GM12878 (cell line): Measurements from ENCODE around the gene TENT4B. TPM values are rescaled to one million over a fixed set of nuclear protein-coding genes. Genes with fewer than 3 reads are reported as not detected.

Source experiments
- ATAC-seq: fragments of 200-7000 bp; cut with Tn5 transposase; 3 replicates; pipeline ENCODE4 v1.9.1; 2020; ENCODE audit warnings: mild to moderate bottlenecking, moderate library complexity
- BruUV-seq: library from RNA; stranded (reverse); fragments of 400-500 nt; replicated peaks from 2 replicates; lab custom pipeline; 2021; lab: Mats Ljungman, UMichigan
- CTCF ChIA-PET: fragments of 300-600 bp; sonication (Branson Sonifier 250); formaldehyde crosslinking; extraction: SDS; loops from one replicate; lab custom pipeline; 2021; ENCODE audit warnings: inconsistent platforms; lab: Yijun Ruan, JAX
- POLR2A ChIA-PET: fragments of 350-600 bp; formaldehyde crosslinking; extraction: SDS; loops from one replicate; lab custom pipeline; 2021; ENCODE audit warnings: inconsistent platforms; lab: Charles Lee
- RAD21 ChIA-PET: fragments of 300-600 bp; sonication (Branson Sonifier 250); formaldehyde crosslinking; loops from one replicate; lab custom pipeline; 2023; ENCODE audit warnings: antibody characterized with exemption; ENCODE audit not compliant: unreplicated experiment; lab: Charles Lee
- SMC1A ChIA-PET: fragments of 300-600 bp; sonication (Branson Sonifier 250); formaldehyde crosslinking; loops from one replicate; lab custom pipeline; 2023; ENCODE audit not compliant: unreplicated experiment, uncharacterized antibody; lab: Charles Lee
- DNase-seq: peaks from one replicate; pipeline ENCODE4 v3.0.0-alpha.2; 2011; ENCODE audit warnings: low read depth, low spot score
- FAIRE-seq: peaks from 3 replicates; lab custom pipeline; 2011; peaks lifted over from hg19 to GRCh38; lab: Jason Lieb, UNC
- H2AFZ ChIP-seq: 2 replicates; pipeline ENCODE4 v1.6.0; 2011; ENCODE audit warnings: low read depth, low read length, control low read depth; ENCODE audit not compliant: control insufficient read depth
- H3K27ac ChIP-seq: 2 replicates; pipeline ENCODE4 v1.5.1; 2011; ENCODE audit warnings: control low read depth; ENCODE audit not compliant: control insufficient read depth, insufficient read depth
- H3K27me3 ChIP-seq, 2 experiments: replicated peaks in 1 of 2; 2 replicates each; pipeline versions ENCODE4 v1.6.0 to v1.6.1; 2011; ENCODE audit warnings: low read length in 1 of 2; ENCODE audit not compliant: control insufficient read depth in 2 of 2, insufficient read depth in 2 of 2
- H3K36me3 ChIP-seq, 2 experiments: 2 replicates each; pipeline ENCODE4 v1.5.1; 2011; ENCODE audit warnings: low read length in 1 of 2; ENCODE audit not compliant: control insufficient read depth in 2 of 2, insufficient read depth in 2 of 2
- H3K4me1 ChIP-seq: 2 replicates; pipeline ENCODE4 v1.6.1; 2011; ENCODE audit warnings: mild to moderate bottlenecking, low read length, moderate library complexity, mixed read lengths; ENCODE audit not compliant: control insufficient read depth, insufficient read depth
- H3K4me2 ChIP-seq: 2 replicates; pipeline ENCODE4 v1.6.0; 2011; ENCODE audit warnings: control low read depth; ENCODE audit not compliant: control insufficient read depth, insufficient read depth
- H3K4me3 ChIP-seq: fragments of 200-600 bp; sonication (generic); 2 replicates; pipeline ENCODE4 v1.5.1; 2016
- H3K79me2 ChIP-seq: 2 replicates; pipeline ENCODE4 v1.6.0; 2011; ENCODE audit warnings: low read length; ENCODE audit not compliant: control insufficient read depth, insufficient read depth
- H3K9ac ChIP-seq: 2 replicates; pipeline ENCODE4 v1.8.0; 2011; ENCODE audit warnings: low read length, control low read depth, mixed read lengths; ENCODE audit not compliant: control insufficient read depth, insufficient read depth
- H3K9me3 ChIP-seq: replicated peaks from 3 replicates; pipeline ENCODE4 v1.5.1; 2011; ENCODE audit warnings: mild to moderate bottlenecking, low read length; ENCODE audit not compliant: control insufficient read depth, insufficient read depth
- H4K20me1 ChIP-seq: 2 replicates; pipeline ENCODE4 v1.6.0; 2011; ENCODE audit not compliant: control insufficient read depth, insufficient read depth
- BMI1 ChIP-seq: fragments of 450-650 bp; IDR thresholded peaks from 2 replicates; pipeline ENCODE4 v1.6.1; 2016; ENCODE audit warnings: mild to moderate bottlenecking, moderate library complexity, borderline replicate concordance
- CREM ChIP-seq: IDR thresholded peaks from 2 replicates; pipeline ENCODE4 v1.6.1; 2014; ENCODE audit warnings: antibody characterized with exemption, low read depth
- EED ChIP-seq: sonication (generic); IDR thresholded peaks from 2 replicates; pipeline ENCODE4 v1.6.1; 2016; ENCODE audit warnings: antibody characterized with exemption, low read depth
- MEF2A ChIP-seq: IDR thresholded peaks from 2 replicates; pipeline ENCODE4 v1.6.1; 2011; ENCODE audit warnings: low read depth, mild to moderate bottlenecking, low read length, moderate library complexity; ENCODE audit not compliant: insufficient read depth
- MEF2B ChIP-seq: fragments of 450-650 bp; IDR thresholded peaks from 2 replicates; pipeline ENCODE4 v1.6.1; 2018; ENCODE audit warnings: mild to moderate bottlenecking, moderate library complexity; ENCODE audit not compliant: partially characterized antibody, poor library complexity, severe bottlenecking
- NBN ChIP-seq: fragments of 450-650 bp; IDR thresholded peaks from 2 replicates; pipeline ENCODE4 v1.6.1; 2016
- SMAD5 ChIP-seq: IDR thresholded peaks from 2 replicates; pipeline ENCODE4 v1.6.1; 2016; ENCODE audit warnings: antibody characterized with exemption, low read depth
- SUPT20H ChIP-seq: IDR thresholded peaks from 2 replicates; pipeline ENCODE4 v1.6.1; 2011; ENCODE audit warnings: low read depth, mild to moderate bottlenecking, low read length, moderate library complexity, borderline replicate concordance; ENCODE audit not compliant: control insufficient read depth
- ZBED1 ChIP-seq: IDR thresholded peaks from 2 replicates; pipeline ENCODE4 v1.6.1; 2016; ENCODE audit warnings: borderline replicate concordance
- whole genome bisulfite sequencing: methylation state at CpG from one replicate; pipeline ENCODE4 v1.1.6; 2016; ENCODE audit warnings: low lambda C conversion rate; ENCODE audit not compliant: insufficient replicate concordance, insufficient coverage; ENCODE audit errors: missing lambda C conversion rate; 5-methylcytosine and 5-hydroxymethylcytosine counted together
- in situ Hi-C: fragments of 300-500 bp; cut with MboI; formaldehyde crosslinking; loops from 9 replicates; pipeline ENCODE4 v1.14.3; 2018; ENCODE audit warnings: mixed read lengths
- intact Hi-C: fragments of 100-400 bp; cut with micrococcal nuclease; formaldehyde crosslinking; loops from one replicate; pipeline ENCODE4 v1.14.2; 2022; ENCODE audit not compliant: unreplicated experiment
- polyA plus RNA-seq, 11 experiments: library from polyadenylated mRNA; depleted of rRNA in 4 of 11; unstranded in 6 of 11; stranded (reverse) in 5 of 11; fragments of >200 nt; fragmentation: Nextera tagmentation in 4 of 11; fragmentation: Illumina TruSeq in 1 of 11; extraction: Ambion mirVana in 4 of 11; extraction: Trizol in 1 of 11; gene quantifications; 1 replicate in 1 of 11; 2 replicates in 10 of 11; pipeline versions ENCODE4 v1.2.1 to v1.2.3, GENCODE V29; 2011 to 2016; ENCODE audit warnings: inconsistent platforms in 2 of 11, missing spikeins in 2 of 11, low read depth in 1 of 11
- total RNA-seq, 4 experiments: library from RNA; depleted of rRNA in 3 of 4; stranded (reverse); fragments of >200 nt in 3 of 4; fragmentation: Illumina TruSeq in 1 of 4; extraction: Trizol in 1 of 4; gene quantifications; 2 replicates each; pipeline versions ENCODE4 v1.2.1 to v1.2.3, GENCODE V29; 2013 to 2021
- TF ChIP-seq, protein P1 (sequence below): fragments of 450-650 bp; IDR thresholded peaks from 2 replicates; pipeline ENCODE4 v1.6.1; 2018; ENCODE audit warnings: borderline replicate concordance, mild to moderate bottlenecking; ENCODE audit not compliant: partially characterized antibody
- TF ChIP-seq, protein P2 (sequence below), 3 experiments: IDR thresholded peaks in 2 of 3; conservative IDR thresholded peaks in 1 of 3; 2 replicates each; pipeline ENCODE4 v1.5.1; 2011; ENCODE audit warnings: low read depth in 3 of 3, low read length in 3 of 3, mild to moderate bottlenecking in 3 of 3, control low read depth in 2 of 3, moderate library complexity in 2 of 3, inconsistent platforms in 1 of 3, mixed read lengths in 1 of 3; ENCODE audit not compliant: control insufficient read depth in 2 of 3, insufficient read depth in 1 of 3; ENCODE audit errors: extremely low read depth in 1 of 3
- TF ChIP-seq, protein P3 (sequence below): IDR thresholded peaks from 2 replicates; pipeline ENCODE4 v1.6.1; 2012; ENCODE audit warnings: low read depth, low read length, improper control_type of control experiment
- TF ChIP-seq, protein P4 (sequence below): fragments of 450-650 bp; IDR thresholded peaks from 2 replicates; pipeline ENCODE4 v1.6.1; 2017; ENCODE audit warnings: mild to moderate bottlenecking, low read depth, inconsistent platforms; ENCODE audit not compliant: poor library complexity, severe bottlenecking

The TENT4B gene
- total and polyA plus RNA-seq, 10 of the 15 experiments (the other 5 are each of a cell fraction or from before 2014, with no cell fraction given) = 4.4 to 16.7 (median 10.8) TPM

DNA sequence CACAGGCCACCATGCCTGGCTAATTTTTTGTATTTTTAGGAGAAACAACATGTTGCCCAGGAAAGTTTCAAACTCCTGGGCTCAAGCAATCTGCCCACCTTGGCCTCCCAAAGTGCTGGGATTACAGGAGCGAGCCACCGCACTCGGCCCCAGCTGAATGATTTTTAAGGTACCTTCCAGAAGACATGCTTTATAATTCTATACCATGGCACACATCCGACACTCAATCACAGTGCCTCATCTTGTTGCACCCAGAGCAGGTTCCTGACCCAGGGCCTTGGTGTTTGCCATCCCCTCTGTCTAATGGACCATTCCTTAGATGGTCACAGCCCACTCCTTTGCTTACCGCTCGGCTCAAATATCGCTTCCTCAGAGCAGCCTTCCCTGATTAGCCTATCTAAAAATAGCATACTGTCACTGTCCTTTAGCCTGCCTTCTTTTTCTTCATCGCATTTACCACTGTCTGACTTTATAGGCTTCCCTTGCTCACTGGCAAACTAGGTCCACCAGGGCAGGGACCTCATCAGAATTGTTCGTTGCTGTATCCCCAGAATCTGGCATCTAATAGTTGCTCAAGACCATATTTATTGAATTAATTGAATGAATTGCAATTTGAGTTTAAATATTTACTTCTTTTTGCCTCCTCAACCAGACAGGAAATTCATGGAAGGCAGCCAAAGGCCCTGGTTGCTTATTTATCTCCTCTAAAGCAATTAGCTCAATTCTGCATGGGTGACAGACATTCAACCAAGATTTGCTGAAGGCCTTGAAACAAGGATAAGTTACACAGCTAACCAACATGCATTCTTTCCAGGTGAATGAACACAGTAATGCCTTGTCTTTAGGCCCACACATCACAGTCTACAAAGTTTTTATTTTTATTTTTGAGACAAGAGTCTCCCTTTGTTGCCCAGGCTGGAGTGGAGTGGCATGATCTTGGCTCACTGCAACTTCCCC, 6.3 kb upstream of the TENT4B start (continued):
- TF ChIP-seq, protein P1, sequence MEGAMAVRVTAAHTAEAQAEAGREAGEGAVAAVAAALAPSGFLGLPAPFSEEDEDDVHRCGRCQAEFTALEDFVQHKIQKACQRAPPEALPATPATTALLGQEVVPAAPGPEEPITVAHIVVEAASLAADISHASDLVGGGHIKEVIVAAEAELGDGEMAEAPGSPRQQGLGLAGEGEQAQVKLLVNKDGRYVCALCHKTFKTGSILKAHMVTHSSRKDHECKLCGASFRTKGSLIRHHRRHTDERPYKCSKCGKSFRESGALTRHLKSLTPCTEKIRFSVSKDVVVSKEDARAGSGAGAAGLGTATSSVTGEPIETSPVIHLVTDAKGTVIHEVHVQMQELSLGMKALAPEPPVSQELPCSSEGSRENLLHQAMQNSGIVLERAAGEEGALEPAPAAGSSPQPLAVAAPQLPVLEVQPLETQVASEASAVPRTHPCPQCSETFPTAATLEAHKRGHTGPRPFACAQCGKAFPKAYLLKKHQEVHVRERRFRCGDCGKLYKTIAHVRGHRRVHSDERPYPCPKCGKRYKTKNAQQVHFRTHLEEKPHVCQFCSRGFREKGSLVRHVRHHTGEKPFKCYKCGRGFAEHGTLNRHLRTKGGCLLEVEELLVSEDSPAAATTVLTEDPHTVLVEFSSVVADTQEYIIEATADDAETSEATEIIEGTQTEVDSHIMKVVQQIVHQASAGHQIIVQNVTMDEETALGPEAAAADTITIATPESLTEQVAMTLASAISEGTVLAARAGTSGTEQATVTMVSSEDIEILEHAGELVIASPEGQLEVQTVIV = no peak
- TF ChIP-seq MEF2A (no peak), SMAD5 (no peak), SUPT20H (no peak), EED (no peak), CREM (no peak)

DNA sequence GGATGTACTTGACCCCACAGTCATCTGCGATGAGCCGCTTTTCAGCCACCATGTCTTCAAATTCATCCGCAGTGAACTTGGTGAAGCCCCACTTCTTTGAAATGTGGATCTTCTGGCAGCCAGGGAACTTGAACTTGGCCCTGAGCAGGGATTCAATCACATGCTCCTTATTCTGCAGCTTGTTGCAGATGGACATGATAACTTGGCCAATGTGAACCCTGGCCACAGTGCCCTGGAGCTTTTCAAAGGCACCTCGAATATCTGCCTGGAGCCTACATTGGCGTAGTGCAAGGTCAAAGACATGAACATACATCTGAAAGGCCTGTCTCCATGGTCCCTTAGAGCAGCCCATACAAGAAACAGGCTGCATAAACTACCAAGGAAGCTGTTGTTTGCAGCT, 1.8 kb upstream of the TENT4B start:
- ATAC-seq (no peak), FAIRE-seq (no peak), DNase-seq (no peak)
- H3K36me3 ChIP-seq = no peaks in the 10 kb centered on the region
- peaks cover 28% of the 10 kb centered on the region for H3K79me2 ChIP-seq
- 100% methylated on average over 5 of the region's 5 CpGs for WGBS
- ChIA-PET RAD21 (interaction anchor here (0.8 to 1.5 kb wide), 3 partner anchors 30 to 126 kb away, joined by 3 to 11 read pairs (median 6); partner anchors contain the start of gene CNEP1R1), CTCF (interaction anchor here (0.5 to 2.4 kb wide), 9 partner anchors 9 to 535 kb away, joined by 3 to 14 read pairs (median 4); partner anchors contain the start of genes CNEP1R1 and HEATR3), SMC1A (interaction anchor here (0.6 to 3.1 kb wide), 12 partner anchors 15 to 204 kb away, joined by 3 to 17 read pairs (median 4); partner anchors contain the start of gene CNEP1R1), POLR2A (interaction anchor here (0.6 to 3.2 kb wide), 7 partner anchors 12 to 535 kb away, joined by 3 to 18 read pairs (median 5); no protein-coding TSS in a partner anchor)
- in situ Hi-C loops (no loop called here), intact Hi-C loops (loop anchor here (10.0 kb wide), 2 partner anchors 123 to 593 kb away; partner anchors contain the start of gene CYLD)
- H3K27me3 ChIP-seq = no peaks in the 10 kb centered on the region
- H3K9me3 ChIP-seq = no peaks in the 10 kb centered on the region
- H3K9ac ChIP-seq = no peak overlapping the region
- H2AFZ ChIP-seq = no peak overlapping the region
- no peak overlapping the region for H3K27ac ChIP-seq
- no TSS peak for BruUV-seq
- no peak overlapping the region for H3K4me3 ChIP-seq
- peaks cover 6% of the 10 kb centered on the region for H3K4me1 ChIP-seq
- peaks cover 7% of the 10 kb centered on the region; the same call in 1 of the 2 replicates for H4K20me1 ChIP-seq
- H3K4me2 ChIP-seq = peak overlapping the region; percentile 62
- TF ChIP-seq, protein P2, sequence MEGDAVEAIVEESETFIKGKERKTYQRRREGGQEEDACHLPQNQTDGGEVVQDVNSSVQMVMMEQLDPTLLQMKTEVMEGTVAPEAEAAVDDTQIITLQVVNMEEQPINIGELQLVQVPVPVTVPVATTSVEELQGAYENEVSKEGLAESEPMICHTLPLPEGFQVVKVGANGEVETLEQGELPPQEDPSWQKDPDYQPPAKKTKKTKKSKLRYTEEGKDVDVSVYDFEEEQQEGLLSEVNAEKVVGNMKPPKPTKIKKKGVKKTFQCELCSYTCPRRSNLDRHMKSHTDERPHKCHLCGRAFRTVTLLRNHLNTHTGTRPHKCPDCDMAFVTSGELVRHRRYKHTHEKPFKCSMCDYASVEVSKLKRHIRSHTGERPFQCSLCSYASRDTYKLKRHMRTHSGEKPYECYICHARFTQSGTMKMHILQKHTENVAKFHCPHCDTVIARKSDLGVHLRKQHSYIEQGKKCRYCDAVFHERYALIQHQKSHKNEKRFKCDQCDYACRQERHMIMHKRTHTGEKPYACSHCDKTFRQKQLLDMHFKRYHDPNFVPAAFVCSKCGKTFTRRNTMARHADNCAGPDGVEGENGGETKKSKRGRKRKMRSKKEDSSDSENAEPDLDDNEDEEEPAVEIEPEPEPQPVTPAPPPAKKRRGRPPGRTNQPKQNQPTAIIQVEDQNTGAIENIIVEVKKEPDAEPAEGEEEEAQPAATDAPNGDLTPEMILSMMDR (IDR thresholded peaks at IDR 0.05 in 2 of 3, conservative IDR thresholded peaks at IDR 0.05 in 1 of 3; ENCODE audit: control insufficient read depth in 2 of 3, extremely low read depth in 1 of 3, insufficient read depth in 1 of 3, low read depth in 3 of 3, low read length in 3 of 3) = no peak
- TF ChIP-seq NBN (no peak), MEF2B (no peak), EED (no peak), ZBED1 (no peak), BMI1 (no peak)
- TF ChIP-seq, protein P3, sequence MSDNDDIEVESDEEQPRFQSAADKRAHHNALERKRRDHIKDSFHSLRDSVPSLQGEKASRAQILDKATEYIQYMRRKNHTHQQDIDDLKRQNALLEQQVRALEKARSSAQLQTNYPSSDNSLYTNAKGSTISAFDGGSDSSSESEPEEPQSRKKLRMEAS = no peak
- TF ChIP-seq, protein P4, sequence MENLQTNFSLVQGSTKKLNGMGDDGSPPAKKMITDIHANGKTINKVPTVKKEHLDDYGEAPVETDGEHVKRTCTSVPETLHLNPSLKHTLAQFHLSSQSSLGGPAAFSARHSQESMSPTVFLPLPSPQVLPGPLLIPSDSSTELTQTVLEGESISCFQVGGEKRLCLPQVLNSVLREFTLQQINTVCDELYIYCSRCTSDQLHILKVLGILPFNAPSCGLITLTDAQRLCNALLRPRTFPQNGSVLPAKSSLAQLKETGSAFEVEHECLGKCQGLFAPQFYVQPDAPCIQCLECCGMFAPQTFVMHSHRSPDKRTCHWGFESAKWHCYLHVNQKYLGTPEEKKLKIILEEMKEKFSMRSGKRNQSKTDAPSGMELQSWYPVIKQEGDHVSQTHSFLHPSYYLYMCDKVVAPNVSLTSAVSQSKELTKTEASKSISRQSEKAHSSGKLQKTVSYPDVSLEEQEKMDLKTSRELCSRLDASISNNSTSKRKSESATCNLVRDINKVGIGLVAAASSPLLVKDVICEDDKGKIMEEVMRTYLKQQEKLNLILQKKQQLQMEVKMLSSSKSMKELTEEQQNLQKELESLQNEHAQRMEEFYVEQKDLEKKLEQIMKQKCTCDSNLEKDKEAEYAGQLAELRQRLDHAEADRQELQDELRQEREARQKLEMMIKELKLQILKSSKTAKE = no peak
